Measurements from ENCODE around the gene FAM210B.

GRCh38 chr20:56361900-56362299 lies 3.1 kb downstream of the FAM210B start:
- TF ChIP-seq GATA2 (IDR thresholded peaks at IDR 0.05; ENCODE audit: low read depth, low read length), result no peak
- TF ChIP-seq GATA3 (IDR thresholded peaks at IDR 0.05; ENCODE audit: low read depth, low read length), result no peak

All from SH-SY5Y (cell line).